ENCODE data around the gene CAPZA1.

DNA sequence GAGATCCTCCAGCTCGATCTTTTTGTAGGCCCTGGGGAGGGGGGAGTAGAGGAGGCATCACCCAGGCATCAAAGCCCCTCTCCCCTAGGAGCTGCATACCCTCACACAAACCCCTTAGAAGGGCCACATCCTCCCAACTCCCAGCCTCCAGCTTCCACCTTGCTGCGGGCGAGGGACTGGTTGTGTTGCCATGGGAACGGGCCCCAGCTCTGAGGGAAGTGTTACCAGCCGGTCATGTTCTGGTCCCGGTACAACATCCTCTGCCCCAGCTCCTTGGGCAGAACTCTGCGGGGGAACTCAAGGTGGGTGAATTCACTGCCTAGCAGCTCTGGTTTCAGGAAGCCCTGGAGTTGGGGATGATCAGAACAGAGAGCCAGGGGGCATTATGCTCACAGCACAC, 91.4 kb downstream of the CAPZA1 start:
- TF ChIP-seq, protein P1, sequence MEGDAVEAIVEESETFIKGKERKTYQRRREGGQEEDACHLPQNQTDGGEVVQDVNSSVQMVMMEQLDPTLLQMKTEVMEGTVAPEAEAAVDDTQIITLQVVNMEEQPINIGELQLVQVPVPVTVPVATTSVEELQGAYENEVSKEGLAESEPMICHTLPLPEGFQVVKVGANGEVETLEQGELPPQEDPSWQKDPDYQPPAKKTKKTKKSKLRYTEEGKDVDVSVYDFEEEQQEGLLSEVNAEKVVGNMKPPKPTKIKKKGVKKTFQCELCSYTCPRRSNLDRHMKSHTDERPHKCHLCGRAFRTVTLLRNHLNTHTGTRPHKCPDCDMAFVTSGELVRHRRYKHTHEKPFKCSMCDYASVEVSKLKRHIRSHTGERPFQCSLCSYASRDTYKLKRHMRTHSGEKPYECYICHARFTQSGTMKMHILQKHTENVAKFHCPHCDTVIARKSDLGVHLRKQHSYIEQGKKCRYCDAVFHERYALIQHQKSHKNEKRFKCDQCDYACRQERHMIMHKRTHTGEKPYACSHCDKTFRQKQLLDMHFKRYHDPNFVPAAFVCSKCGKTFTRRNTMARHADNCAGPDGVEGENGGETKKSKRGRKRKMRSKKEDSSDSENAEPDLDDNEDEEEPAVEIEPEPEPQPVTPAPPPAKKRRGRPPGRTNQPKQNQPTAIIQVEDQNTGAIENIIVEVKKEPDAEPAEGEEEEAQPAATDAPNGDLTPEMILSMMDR (IDR thresholded peaks at IDR 0.05): no peak
- no peak for TF ChIP-seq POLR2A (IDR thresholded peaks at IDR 0.05)
